Adipose tissue (tissue), 3 donors: ENCODE measurements around the gene SLC25A44. TPM values are rescaled to one million over a fixed set of nuclear protein-coding genes. Genes with fewer than 3 reads are reported as not detected.

Experiments
- H3K27ac ChIP-seq: one replicate; pipeline ENCODE4 v1.5.1; 2013; ENCODE audit warnings: low read depth, low read length
- WGBS, 3 donors: extraction: QIAGEN DNeasy Blood & Tissue Kit; methylation state at CpG; one replicate each; pipeline ENCODE4 v1.1.7; 2013; 5-methylcytosine and 5-hydroxymethylcytosine counted together
- polyA plus RNA-seq, 3 donors: library from polyadenylated mRNA; stranded (reverse); fragments of 200-250 nt; gene quantifications; one replicate each; pipeline ENCODE4 v1.2.3, GENCODE V29; 2013
- donor health status: healthy with polysubstance abuse.
- donor health status: Bipolar disorder and iron deficiency.
- donor health status: healthy.

Gene SLC25A44
- 10 to 100 TPM in 2 of 3 donors, 1 to 10 TPM in 1; 6.6 to 27.6 (median 13.8) TPM for polyA plus RNA-seq

- peak within 1 kb of the TSS; percentile 56 for H3K27ac ChIP-seq
- WGBS, 3 donors = 2 to 3% (median 3%) methylated on average over 59 of the region's 59 CpGs
These were observed at the start of gene SLC25A44 for GRCh38 chr1:156193488-156194299. Gene SLC25A44, plus strand, starts transcription at chr1:156194104. Its CDS starts 5,744 bp downstream, at chr1:156199848.

GRCh38 chr1:156144742-156145141 is 49.2 kb upstream of the SLC25A44 start:
- 53 to 70% (median 70%) methylated on average over 5 of the region's 5 CpGs for WGBS, 3 donors
- no peak overlapping the region for H3K27ac ChIP-seq

- no peak overlapping the region for H3K27ac ChIP-seq
- 52 to 73% (median 73%) methylated on average over 2 of the region's 2 CpGs for WGBS, 3 donors
These were observed 48.3 kb upstream of the SLC25A44 start for GRCh38 chr1:156145650-156146019.

- 11 to 18% (median 14%) methylated on average over 13 of the region's 13 CpGs for WGBS, 3 donors
- no peak overlapping the region for H3K27ac ChIP-seq
These were observed 47.7 kb upstream of the SLC25A44 start for GRCh38 chr1:156146020-156146768.

GRCh38 chr1:156146769-156147405 is 47.0 kb upstream of the SLC25A44 start:
- 17 to 36% (median 28%) methylated on average over 7 to 9 of the region's 9 CpGs for WGBS, 3 donors
- H3K27ac ChIP-seq = no peak overlapping the region

- WGBS, 3 donors = 38 to 62% (median 42%) methylated on average over 6 of the region's 6 CpGs
- no peak overlapping the region for H3K27ac ChIP-seq
These were observed 45.7 kb upstream of the SLC25A44 start for GRCh38 chr1:156148216-156148615.

GRCh38 chr1:156149374-156150332 is 44.3 kb upstream of the SLC25A44 start:
- H3K27ac ChIP-seq = no peak overlapping the region
- WGBS, 3 donors = 26 to 47% (median 46%) methylated on average over 20 of the region's 20 CpGs

- WGBS, 3 donors = 34 to 59% (median 54%) methylated on average over 10 of the region's 10 CpGs
- no peak overlapping the region for H3K27ac ChIP-seq
These were observed 43.4 kb upstream of the SLC25A44 start for GRCh38 chr1:156150333-156151011.

- H3K27ac ChIP-seq = no peak overlapping the region
- 62 to 82% (median 75%) methylated on average over 6 of the region's 6 CpGs for WGBS, 3 donors
These were observed 42.7 kb upstream of the SLC25A44 start for GRCh38 chr1:156151093-156151688.

- 51 to 62% (median 54%) methylated on average over 5 of the region's 5 CpGs for WGBS, 3 donors
- H3K27ac ChIP-seq = no peak overlapping the region
These were observed 41.3 kb upstream of the SLC25A44 start for GRCh38 chr1:156152628-156153027.

- WGBS, 3 donors = 34 to 90% (median 80%) methylated on average over 9 to 10 of the region's 10 CpGs
- H3K27ac ChIP-seq = no peak within 1 kb of the TSS
These were observed 40.5 kb upstream of the SLC25A44 start, which contains the start of gene SEMA4A for GRCh38 chr1:156153362-156153761. Gene SEMA4A, plus strand, starts transcription at chr1:156153585. Its CDS starts 994 bp downstream, at chr1:156154579.

GRCh38 chr1:156154317-156154749 is 39.6 kb upstream of the SLC25A44 start:
- no peak overlapping the region for H3K27ac ChIP-seq
- 49 to 68% (median 50%) methylated on average over 11 of the region's 11 CpGs for WGBS, 3 donors

GRCh38 chr1:156155756-156156510 is 38.0 kb upstream of the SLC25A44 start:
- H3K27ac ChIP-seq = no peak overlapping the region
- WGBS, 3 donors = 48 to 72% (median 56%) methylated on average over 11 to 12 of the region's 12 CpGs

- 62 to 88% (median 76%) methylated on average over 3 of the region's 3 CpGs for WGBS, 3 donors
These were observed 36.4 kb upstream of the SLC25A44 start for GRCh38 chr1:156157506-156157905.

GRCh38 chr1:156157966-156158365 is 35.9 kb upstream of the SLC25A44 start:
- 82 to 87% (median 87%) methylated on average over 5 of the region's 5 CpGs for WGBS, 3 donors
- no peak overlapping the region for H3K27ac ChIP-seq

More at GRCh38 chr1:156157506-156157905, 36.4 kb upstream of the SLC25A44 start:
- H3K27ac ChIP-seq = no peak overlapping the region
